HepG2 (cell line): ENCODE measurements around the gene HIF3A. TPM values are rescaled to one million over a fixed set of nuclear protein-coding genes. Genes with fewer than 3 reads are reported as not detected.

ENCODE experiments used
- ARID2 ChIP-seq: sonication (generic); formaldehyde crosslinking; IDR thresholded peaks from 2 replicates; pipeline ENCODE4 v1.8.1; 2022; ENCODE audit warnings: mild to moderate bottlenecking, missing genetic modification reagents, borderline replicate concordance
- BHLHE40 ChIP-seq: IDR thresholded peaks from 2 replicates; pipeline ENCODE4 v1.6.1; 2011; ENCODE audit warnings: low read length, improper control_type of control experiment
- ELK4 ChIP-seq: sonication (generic); formaldehyde crosslinking; IDR thresholded peaks from 2 replicates; pipeline ENCODE4 v1.9.0; 2021; ENCODE audit warnings: missing genetic modification reagents, borderline replicate concordance
- GFI1 ChIP-seq: sonication (generic); formaldehyde crosslinking; IDR thresholded peaks from 2 replicates; pipeline ENCODE4 v1.5.0; 2020; ENCODE audit warnings: missing genetic modification reagents, mild to moderate bottlenecking, borderline replicate concordance
- GTF2F1 ChIP-seq: fragments of 150-350 bp; IDR thresholded peaks from 2 replicates; pipeline ENCODE4 v1.6.1; 2014; ENCODE audit warnings: low read length
- IKZF4 ChIP-seq: sonication (generic); formaldehyde crosslinking; IDR thresholded peaks from 2 replicates; pipeline ENCODE4 v1.5.1; 2020; ENCODE audit warnings: borderline replicate concordance, mild to moderate bottlenecking, low read depth, missing genetic modification reagents; ENCODE audit errors: not compliant biosample characterization
- KDM5A ChIP-seq: fragments of 200-600 bp; sonication (generic); IDR thresholded peaks from 2 replicates; pipeline ENCODE4 v1.7.0; 2018; ENCODE audit warnings: antibody characterized with exemption, mild to moderate bottlenecking, low read length, borderline replicate concordance
- KLF13 ChIP-seq: sonication (generic); formaldehyde crosslinking; IDR thresholded peaks from 2 replicates; pipeline ENCODE4 v1.4.0; 2020; ENCODE audit warnings: mild to moderate bottlenecking, missing genetic modification reagents
- MAX ChIP-seq: IDR thresholded peaks from 2 replicates; pipeline ENCODE4 v1.6.1; 2012; ENCODE audit warnings: inconsistent platforms
- MLLT10 ChIP-seq: sonication (generic); formaldehyde crosslinking; IDR thresholded peaks from 2 replicates; pipeline ENCODE4 v1.4.0; 2020; ENCODE audit warnings: missing genetic modification reagents
- NAIF1 ChIP-seq: sonication (generic); formaldehyde crosslinking; IDR thresholded peaks from 2 replicates; pipeline ENCODE4 v1.5.0; 2020; ENCODE audit warnings: mild to moderate bottlenecking, missing genetic modification reagents, borderline replicate concordance
- NFE2 ChIP-seq: sonication (generic); formaldehyde crosslinking; IDR thresholded peaks from 2 replicates; pipeline ENCODE4 v1.4.0; 2020; ENCODE audit warnings: missing genetic modification reagents
- PHF5A ChIP-seq: IDR thresholded peaks from one replicate; pipeline ENCODE4 v1.6.1; 2018; ENCODE audit warnings: low read depth, missing genetic modification reagents; ENCODE audit not compliant: unreplicated experiment
- PHF8 ChIP-seq: sonication (generic); formaldehyde crosslinking; IDR thresholded peaks from 2 replicates; pipeline ENCODE4 v1.5.0; 2020; ENCODE audit warnings: missing genetic modification reagents
- POGZ ChIP-seq: sonication (generic); formaldehyde crosslinking; IDR thresholded peaks from 2 replicates; pipeline ENCODE4 v1.4.0; 2020; ENCODE audit warnings: mild to moderate bottlenecking, missing genetic modification reagents
- POLR2AphosphoS5 ChIP-seq: IDR thresholded peaks from 2 replicates; pipeline ENCODE4 v1.6.1; 2012; ENCODE audit warnings: low read depth, low read length
- PRDM4 ChIP-seq: sonication (generic); formaldehyde crosslinking; IDR thresholded peaks from 2 replicates; pipeline ENCODE4 v1.9.0; 2021; ENCODE audit warnings: missing genetic modification reagents, borderline replicate concordance
- PTBP1 ChIP-seq: fragments of 200-400 bp; formaldehyde crosslinking; IDR thresholded peaks from 2 replicates; pipeline ENCODE4 v1.6.1; 2018; ENCODE audit warnings: low read length, low read depth; ENCODE audit not compliant: poor library complexity, severe bottlenecking
- SAP130 ChIP-seq: IDR thresholded peaks from 2 replicates; pipeline ENCODE4 v1.6.1; 2016; ENCODE audit warnings: low read depth
- TCF7 ChIP-seq: sonication (generic); IDR thresholded peaks from 2 replicates; pipeline ENCODE4 v1.6.1; 2016; ENCODE audit warnings: antibody characterized with exemption, low read depth
- TFAP4 ChIP-seq: sonication (generic); IDR thresholded peaks from 2 replicates; pipeline ENCODE4 v1.6.1; 2016; ENCODE audit warnings: low read depth, borderline replicate concordance
- ZBTB1 ChIP-seq: sonication (generic); formaldehyde crosslinking; IDR thresholded peaks from 2 replicates; pipeline ENCODE4 v1.4.0; 2020; ENCODE audit warnings: missing genetic modification reagents, borderline replicate concordance
- ZBTB7A ChIP-seq: sonication (generic); formaldehyde crosslinking; IDR thresholded peaks from 2 replicates; pipeline ENCODE4 v1.8.0; 2022; ENCODE audit warnings: mild to moderate bottlenecking, missing genetic modification reagents
- ZNF10 ChIP-seq: sonication (generic); formaldehyde crosslinking; IDR thresholded peaks from 2 replicates; pipeline ENCODE4 v1.4.0; 2020; ENCODE audit warnings: mild to moderate bottlenecking, low read depth, missing genetic modification reagents, borderline replicate concordance
- ZNF660 ChIP-seq: sonication (generic); formaldehyde crosslinking; IDR thresholded peaks from 2 replicates; pipeline ENCODE4 v1.5.1; 2020; ENCODE audit warnings: mild to moderate bottlenecking, low read depth, missing genetic modification reagents, borderline replicate concordance
- ZNF709 ChIP-seq: sonication (generic); formaldehyde crosslinking; IDR thresholded peaks from 2 replicates; pipeline ENCODE4 v1.5.0; 2020; ENCODE audit warnings: mild to moderate bottlenecking, missing genetic modification reagents
- ZNF768 ChIP-seq: sonication (generic); formaldehyde crosslinking; IDR thresholded peaks from 2 replicates; pipeline ENCODE4 v1.4.0; 2020; ENCODE audit warnings: missing genetic modification reagents
- ZNF841 ChIP-seq: sonication (generic); formaldehyde crosslinking; IDR thresholded peaks from 2 replicates; pipeline ENCODE4 v1.8.1; 2023; ENCODE audit warnings: missing genetic modification reagents, borderline replicate concordance
- ZZZ3 ChIP-seq: sonication (generic); formaldehyde crosslinking; IDR thresholded peaks from 2 replicates; pipeline ENCODE4 v1.4.0; 2020; ENCODE audit warnings: missing genetic modification reagents, mild to moderate bottlenecking, borderline replicate concordance
- polyA plus RNA-seq, 8 experiments: library from polyadenylated mRNA; depleted of rRNA in 3 of 8; stranded (reverse) in 7 of 8; unstranded in 1 of 8; fragments of >200 nt; fragmentation: Illumina TruSeq in 4 of 8; extraction: Trizol in 4 of 8; gene quantifications; 2 replicates each; pipeline versions ENCODE4 v1.2.1 to v1.2.3, GENCODE V29; 2011 to 2016; ENCODE audit warnings: low read depth in 4 of 8, missing spikeins in 1 of 8, mixed read lengths in 1 of 8; ENCODE audit not compliant: insufficient read depth in 1 of 8
- total RNA-seq, 5 experiments: library from RNA; depleted of rRNA; stranded (reverse); fragments of >200 nt; fragmentation: Illumina TruSeq; extraction: Trizol; gene quantifications; 2 replicates each; pipeline ENCODE4 v1.2.3, GENCODE V29; 2016; ENCODE audit warnings: low read depth in 1 of 5

The HIF3A gene
- total and polyA plus RNA-seq, 2 of the 13 experiments (the other 11 are each of a cell fraction or from before 2014, with no cell fraction given) = 0.09 to 0.22 TPM

- no peak for TF ChIP-seq NAIF1
- no peak for TF ChIP-seq ELK4 (CRISPR knock-in tag)
- TF ChIP-seq ZNF660 (CRISPR knock-in tag) = no peak
- TF ChIP-seq BHLHE40 = no peak
- no peak for TF ChIP-seq ARID2
- no peak for TF ChIP-seq IKZF4 (CRISPR knock-in tag)
- TF ChIP-seq SAP130 = peak; percentile 65
- no peak for TF ChIP-seq POLR2AphosphoS5
- no peak for TF ChIP-seq PRDM4 (CRISPR knock-in tag)
- TF ChIP-seq PTBP1 = no peak
- no peak for TF ChIP-seq ZBTB1
- TF ChIP-seq ZBTB7A = no peak
- no peak for TF ChIP-seq PHF8
- TF ChIP-seq ZNF768 = no peak
- TF ChIP-seq PHF5A (CRISPR knock-in tag) = no peak
- no peak for TF ChIP-seq NFE2 (CRISPR knock-in tag)
- no peak for TF ChIP-seq KDM5A
- no peak for TF ChIP-seq ZZZ3 (CRISPR knock-in tag)
- TF ChIP-seq GFI1 (CRISPR knock-in tag) = no peak
- no peak for TF ChIP-seq MLLT10 (CRISPR knock-in tag)
- no peak for TF ChIP-seq ZNF709 (CRISPR knock-in tag)
- TF ChIP-seq ZNF841 (CRISPR knock-in tag) = no peak
- TF ChIP-seq MAX = peak; percentile 45; the same call in 1 of the 2 replicates
- no peak for TF ChIP-seq ZNF10 (CRISPR knock-in tag)
- no peak for TF ChIP-seq GTF2F1
- TF ChIP-seq POGZ = no peak
- TF ChIP-seq TFAP4 = peak; percentile 63; the same call in 1 of the 2 replicates
- no peak for TF ChIP-seq KLF13 (CRISPR knock-in tag)
- TF ChIP-seq TCF7 = no peak
Measured at GRCh38 chr19:46299004-46299509, 2.2 kb downstream of the HIF3A start (continued).
